Psoas muscle (tissue), 8 donors: ENCODE results near the gene ANP32A. TPM values are rescaled to one million over a fixed set of nuclear protein-coding genes. Genes with fewer than 3 reads are reported as not detected.
A peak's percentile ranks its signal among the peaks of the same experiment; 100 is the strongest.

ENCODE experiments used
- ATAC-seq, 4 donors: fragments of 200-7000 bp; cut with Tn5 transposase; one replicate each; pipeline ENCODE4 v1.9.1; 2020; ENCODE audit warnings: moderate library complexity in 3 of 4, mild to moderate bottlenecking in 2 of 4
- DNase-seq, 2 donors: peaks; one replicate each; pipeline ENCODE4 v3.0.0-alpha.2; 2020
- H3K27ac ChIP-seq: fragments of 200-600 bp; one replicate; pipeline ENCODE4 v1.8.0; 2022
- H3K27me3 ChIP-seq, 3 donors: fragments of 200-600 bp in 1 of 3; one replicate each; pipeline versions ENCODE4 v1.6.1 to v1.8.0; 2013 to 2022; ENCODE audit warnings: low read length in 2 of 3, mild to moderate bottlenecking in 2 of 3, moderate library complexity in 1 of 3; ENCODE audit not compliant: insufficient read depth in 3 of 3
- H3K36me3 ChIP-seq, 2 donors: fragments of 200-600 bp in 1 of 2; one replicate each; pipeline versions ENCODE4 v1.6.1 to v1.8.0; 2013 to 2022; ENCODE audit warnings: low read depth in 1 of 2, mild to moderate bottlenecking in 1 of 2, moderate library complexity in 1 of 2; ENCODE audit not compliant: insufficient read depth in 1 of 2
- H3K4me1 ChIP-seq: fragments of 200-600 bp; one replicate; pipeline ENCODE4 v1.8.0; 2022
- H3K4me3 ChIP-seq: fragments of 200-600 bp; one replicate; pipeline ENCODE4 v1.8.0; 2022; ENCODE audit warnings: mild to moderate bottlenecking
- H3K9me3 ChIP-seq: fragments of 200-600 bp; one replicate; pipeline ENCODE4 v1.8.0; 2022
- WGBS, 3 donors: extraction: QIAGEN DNeasy Blood & Tissue Kit; methylation state at CpG; one replicate each; pipeline versions ENCODE4 v1.1.6 to v1.1.7; 2013; 5-methylcytosine and 5-hydroxymethylcytosine counted together
- intact Hi-C, 2 donors: fragments of 100-400 bp; cut with DNase I; formaldehyde crosslinking; loops; one replicate each; pipeline versions ENCODE4 v1.11.0 to v1.14.2; 2022
- polyA plus RNA-seq, 3 donors: library from polyadenylated mRNA; stranded (reverse); fragments of 200-250 nt; gene quantifications; one replicate each; pipeline ENCODE4 v1.2.3, GENCODE V29; 2013
- total RNA-seq, 4 donors: library from RNA; stranded (reverse); fragmentation: NEBNext Ultra II Directional in 2 of 4; extraction: Animal tissue kit (Norgen Biotek cat#: 25700) in 2 of 4; gene quantifications; one replicate each; pipeline versions ENCODE4 v1.2.1 to v1.2.4, GENCODE V29; 2021 to 2023
- TF ChIP-seq, protein P1 (sequence below): fragments of 200-600 bp; IDR thresholded peaks from one replicate; pipeline ENCODE4 v1.8.0; 2022; ENCODE audit warnings: antibody characterized with exemption
- donor health status: healthy with polysubstance abuse.
- donor health status: DM: no; HTN: no; CAD: no; lungs with moderate emphysema.
- donor health status: Bipolar disorder and iron deficiency.
- donor health status: healthy.
- donor health status: DM: yes; HTN: yes; CAD: no.
- donor health status: DM: no; HTN: no; CAD: no.
- donor health status: DM: no; HTN: no; CAD: no.
- donor health status: DM: yes; HTN: yes; CAD: no.

ANP32A gene
- total and polyA plus RNA-seq, 7 donors = 56.7 to 98.2 (median 83.7) TPM

DNA sequence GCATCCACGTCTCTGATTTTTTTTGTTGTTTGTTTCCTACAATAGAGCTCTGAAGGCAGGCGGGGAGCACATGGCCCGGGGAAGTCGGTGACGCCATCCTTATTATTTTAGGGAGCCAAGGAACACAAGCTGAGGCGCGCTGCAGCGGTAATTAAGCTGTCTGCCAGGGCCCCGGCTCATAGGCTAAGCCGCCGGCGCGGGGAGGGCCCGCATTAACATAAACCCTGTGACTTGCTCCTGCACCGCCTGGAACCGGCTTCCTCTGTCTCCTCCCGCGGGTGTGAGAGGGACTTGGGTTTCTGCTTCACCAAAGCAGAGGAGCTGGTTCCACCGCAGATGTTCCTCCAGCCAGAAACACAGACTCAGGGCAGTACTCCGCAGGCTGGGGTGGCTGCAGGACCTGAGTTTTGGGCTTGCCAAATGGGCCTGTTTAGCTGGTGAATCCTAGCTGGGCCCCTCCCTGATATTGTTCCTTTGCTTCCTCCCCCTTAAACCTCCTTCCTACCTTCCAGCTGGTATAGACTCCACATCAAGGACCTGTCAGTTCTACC is 25.3 kb downstream of the ANP32A start:
- peak; percentile 92 to 96 (median 94) for ATAC-seq

DNA sequence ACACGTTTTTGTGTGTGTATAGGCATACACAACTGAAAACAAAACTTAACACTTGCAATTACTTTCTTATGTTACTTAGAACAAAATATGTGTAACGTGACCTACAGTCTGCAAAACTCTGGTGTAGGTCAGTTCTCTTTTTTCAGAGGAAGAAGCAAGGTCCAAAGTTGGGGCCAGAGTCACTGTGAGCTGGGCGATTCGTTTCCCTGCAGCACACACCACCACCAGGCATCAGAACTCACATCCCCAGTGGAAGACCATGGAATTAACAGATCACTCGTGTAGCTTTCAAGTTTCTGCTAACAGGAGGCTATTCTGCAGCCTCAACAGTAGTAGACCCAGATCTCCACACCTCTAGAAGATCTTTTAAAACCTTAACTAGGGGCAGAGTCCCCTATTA is 25.8 kb downstream of the ANP32A start:
- no peaks in the 10 kb centered on the region for H3K9me3 ChIP-seq
- intact Hi-C loops = loop anchor here (2.0 kb wide), 2 partner anchors 24 to 26 kb away; partner anchors contain the start of gene ANP32A (in 1 of the 2)
- peak overlapping the region; percentile 83 for H3K27ac ChIP-seq
- TF ChIP-seq, protein P1, sequence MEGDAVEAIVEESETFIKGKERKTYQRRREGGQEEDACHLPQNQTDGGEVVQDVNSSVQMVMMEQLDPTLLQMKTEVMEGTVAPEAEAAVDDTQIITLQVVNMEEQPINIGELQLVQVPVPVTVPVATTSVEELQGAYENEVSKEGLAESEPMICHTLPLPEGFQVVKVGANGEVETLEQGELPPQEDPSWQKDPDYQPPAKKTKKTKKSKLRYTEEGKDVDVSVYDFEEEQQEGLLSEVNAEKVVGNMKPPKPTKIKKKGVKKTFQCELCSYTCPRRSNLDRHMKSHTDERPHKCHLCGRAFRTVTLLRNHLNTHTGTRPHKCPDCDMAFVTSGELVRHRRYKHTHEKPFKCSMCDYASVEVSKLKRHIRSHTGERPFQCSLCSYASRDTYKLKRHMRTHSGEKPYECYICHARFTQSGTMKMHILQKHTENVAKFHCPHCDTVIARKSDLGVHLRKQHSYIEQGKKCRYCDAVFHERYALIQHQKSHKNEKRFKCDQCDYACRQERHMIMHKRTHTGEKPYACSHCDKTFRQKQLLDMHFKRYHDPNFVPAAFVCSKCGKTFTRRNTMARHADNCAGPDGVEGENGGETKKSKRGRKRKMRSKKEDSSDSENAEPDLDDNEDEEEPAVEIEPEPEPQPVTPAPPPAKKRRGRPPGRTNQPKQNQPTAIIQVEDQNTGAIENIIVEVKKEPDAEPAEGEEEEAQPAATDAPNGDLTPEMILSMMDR = no peak
- 8 to 28% (median 10%) methylated on average over 5 of the region's 5 CpGs for WGBS, 3 donors
- DNase-seq (no peak), ATAC-seq (peak; percentile 27 to 64 (median 46))
- peaks cover 87% of the 10 kb centered on the region for H3K4me1 ChIP-seq
- H3K27me3 ChIP-seq = no peaks in the 10 kb centered on the region
- no peaks in the 10 kb centered on the region for H3K36me3 ChIP-seq
- H3K4me3 ChIP-seq = peak overlapping the region; percentile 26

More for the DNA sequence above, 25.3 kb downstream of the ANP32A start:
- Histone ChIP-seq H3K27me3 (no peaks in the 10 kb centered on the region), H3K9me3 (no peaks in the 10 kb centered on the region), H3K4me1 (peaks cover 82% of the 10 kb centered on the region), H3K36me3 (no peaks in the 10 kb centered on the region), H3K4me3 (peak overlapping the region; percentile 26), H3K27ac (peak overlapping the region; percentile 83)
- peak; percentile 88 to 94 for DNase-seq
- TF ChIP-seq, protein P1 = no peak
- intact Hi-C loops = loop anchor here (2.0 kb wide), 2 partner anchors 23 to 25 kb away; partner anchors contain the start of gene ANP32A (in 1 of the 2)
- WGBS, 3 donors = 1 to 3% (median 2%) methylated on average over 20 of the region's 20 CpGs

DNA sequence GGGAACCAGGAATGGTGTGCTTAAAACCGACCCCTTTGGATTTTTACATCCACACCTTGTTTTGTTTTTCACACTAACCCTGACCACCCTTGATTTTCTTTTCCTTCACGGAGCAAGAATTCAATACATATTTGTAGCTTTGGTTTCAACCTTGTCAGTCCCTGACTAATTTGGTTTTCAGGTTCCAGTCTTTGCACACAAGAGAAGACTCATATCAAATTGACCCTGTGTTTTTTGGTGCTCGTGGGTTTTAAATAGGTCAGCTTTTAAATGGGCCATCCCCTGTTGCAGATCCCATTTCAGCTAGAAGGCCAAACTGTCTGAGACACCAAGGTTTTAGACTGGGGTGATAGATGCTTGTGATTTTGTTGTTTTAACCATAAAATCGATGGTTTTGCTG is 26.4 kb downstream of the ANP32A start:
- intact Hi-C loops = loop anchor here (2.0 kb wide), 2 partner anchors 24 to 26 kb away; partner anchors contain the start of gene ANP32A (in 1 of the 2)
- DNase-seq (no peak), ATAC-seq (no peak)
- no peaks in the 10 kb centered on the region for H3K9me3 ChIP-seq
- WGBS, 3 donors = 48 to 56% (median 51%) methylated on average over 4 of the region's 4 CpGs
- H3K4me3 ChIP-seq = peak overlapping the region; percentile 26
- no peaks in the 10 kb centered on the region for H3K27me3 ChIP-seq
- peaks cover 88% of the 10 kb centered on the region for H3K4me1 ChIP-seq
- H3K27ac ChIP-seq = peak overlapping the region; percentile 83
- no peaks in the 10 kb centered on the region for H3K36me3 ChIP-seq
- TF ChIP-seq, protein P1 = no peak

DNA sequence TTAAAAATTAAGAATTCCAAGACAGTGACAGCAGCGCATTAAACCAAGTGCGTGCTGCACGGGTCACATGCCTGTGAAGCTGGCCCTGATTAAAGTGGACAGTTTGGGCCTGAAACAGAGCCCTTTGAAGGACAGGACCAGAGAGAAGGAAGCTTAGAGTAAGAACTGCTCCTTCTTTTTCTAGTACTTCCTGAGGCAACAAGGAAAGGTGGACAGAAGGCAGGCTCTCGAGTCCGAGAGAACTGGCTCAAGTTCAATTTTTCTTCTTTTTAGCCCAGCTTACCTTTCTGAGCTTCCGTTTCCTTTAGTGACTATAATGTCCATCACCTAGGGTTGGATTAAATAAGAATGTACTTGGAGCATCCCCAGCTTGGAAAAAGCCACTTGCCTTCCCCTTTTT is 26.9 kb downstream of the ANP32A start:
- Histone ChIP-seq H3K36me3 (no peaks in the 10 kb centered on the region), H3K4me1 (peaks cover 88% of the 10 kb centered on the region), H3K9me3 (no peaks in the 10 kb centered on the region), H3K27ac (peak overlapping the region; percentile 83), H3K4me3 (peak overlapping the region; percentile 26), H3K27me3 (no peaks in the 10 kb centered on the region)
- TF ChIP-seq, protein P1 = no peak
- 33 to 37% (median 33%) methylated on average over 6 of the region's 6 CpGs for WGBS, 3 donors
- ATAC-seq (no peak), DNase-seq (no peak)
- intact Hi-C loops = loop anchor here (2.0 kb wide), 2 partner anchors 25 to 27 kb away; partner anchors contain the start of gene ANP32A (in 1 of the 2)
